ENCODE results near the gene DHX15. TPM values are rescaled to one million over a fixed set of nuclear protein-coding genes. Genes with fewer than 3 reads are reported as not detected.

The DHX15 gene
- total RNA-seq, 1 experiment from 2014 or later, result 287 TPM

DNA sequence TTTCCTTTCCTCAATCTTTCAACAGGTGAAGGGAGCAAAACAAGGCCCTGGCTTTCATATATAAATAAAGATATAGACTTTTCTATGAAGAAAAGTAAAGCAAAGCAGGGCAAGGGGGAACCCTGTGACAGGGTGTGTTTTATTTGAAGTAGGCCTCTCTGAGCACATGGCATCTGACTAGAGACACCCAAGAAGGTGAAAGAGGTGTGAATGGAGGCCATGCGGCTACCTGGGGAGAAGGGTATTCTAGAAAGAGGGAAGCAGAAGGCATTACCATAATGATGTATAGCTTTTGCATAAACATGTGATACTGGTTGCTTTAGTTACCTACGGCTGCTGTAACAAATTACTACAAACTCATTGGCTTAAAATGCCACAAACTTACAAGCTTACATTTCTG, 75.8 kb downstream of the DHX15 start:
- Histone ChIP-seq H3K4me2 (ENCODE audit: insufficient read depth, insufficient read length, low read length) (no peak overlapping the region), H4K20me1 (ENCODE audit: control insufficient read depth, insufficient read depth, insufficient read length) (no peaks in the 10 kb centered on the region), H3T11ph (ENCODE audit: low read length) (no peak overlapping the region), H2BK15ac (ENCODE audit: low read depth, low read length) (no peak overlapping the region), H2BK5ac (ENCODE audit: insufficient read length, low read length) (no peak overlapping the region), H4K5ac (ENCODE audit: insufficient read length, low read depth, low read length) (no peak overlapping the region), H2BK120ac (ENCODE audit: low read depth, low read length, poor library complexity, severe bottlenecking) (no peak overlapping the region), H3K79me1 (ENCODE audit: insufficient read depth, low read depth, low read length, poor library complexity, severe bottlenecking) (no peaks in the 10 kb centered on the region), H4K91ac (ENCODE audit: insufficient read length, low read depth, low read length) (no peak overlapping the region), H2AFZ (ENCODE audit: low read length) (no peak overlapping the region), H2AK5ac (ENCODE audit: insufficient read length, low read length) (no peak overlapping the region), H3K18ac (ENCODE audit: insufficient read length, low read depth, low read length) (no peak overlapping the region), H3K79me2 (ENCODE audit: insufficient read depth, low read length) (no peaks in the 10 kb centered on the region), H3K23me2 (ENCODE audit: insufficient read length, low read depth, low read length, poor library complexity, severe bottlenecking) (no peaks in the 10 kb centered on the region), H3K9me3 (ENCODE audit: control insufficient read depth, low read depth, low read length) (no peaks in the 10 kb centered on the region), H2BK12ac (ENCODE audit: insufficient read length, low read depth, low read length) (no peak overlapping the region), H2BK20ac (ENCODE audit: low read depth, low read length, poor library complexity, severe bottlenecking) (no peak overlapping the region), H3K23ac (ENCODE audit: insufficient read length, low read depth, low read length) (no peak overlapping the region), H3K4ac (ENCODE audit: low read depth, low read length) (no peak overlapping the region), H3K27ac (ENCODE audit: insufficient read length, low read depth, low read length) (no peak overlapping the region), H3K4me1 (ENCODE audit: insufficient read depth, low read length) (peaks cover 10% of the 10 kb centered on the region; the same call in 1 of the 2 replicates), H3K9ac (ENCODE audit: extremely low read depth, insufficient read length, low read length) (no peak overlapping the region), H3K27me3 (ENCODE audit: insufficient read depth, low read length) (0 out of 2 replicates have a peak, but pooled peaks cover 2% of the 10 kb centered on the region), H3K56ac (ENCODE audit: insufficient read length, low read depth, low read length) (no peak overlapping the region), H4K8ac (replicated peaks; ENCODE audit: insufficient read length, low read depth, low read length) (no peak overlapping the region), H3K14ac (ENCODE audit: insufficient read depth, low read length) (no peak overlapping the region)
- H3K27me3 Mint-ChIP-seq (ENCODE audit: low read depth), result no peaks in the 10 kb centered on the region
- 0 out of 7 replicates have a peak overlapping the region, but pooled peaks of 1 of the 3 experiments have one; percentile 34 for H3K27ac Mint-ChIP-seq
- H3K36me3 Mint-ChIP-seq (ENCODE audit: insufficient read depth in 1 of 3, low read depth in 3 of 3), result peaks cover 11 to 32% (median 15%) of the 10 kb centered on the region in 3 experiments; a peak in 6 of 7 replicates
- peaks cover 66 to 77% of the 10 kb centered on the region in 2 experiments for H3K4me1 Mint-ChIP-seq
- WGBS (ENCODE audit: extremely low coverage, insufficient read length, low lambda C conversion rate), result no CpG with 5 or more reads among the region's 2 CpGs
- H3K9me3 Mint-ChIP-seq, result peaks cover 0 to 4% of the 10 kb centered on the region in 2 experiments; a peak in 2 of 5 replicates
- TF ChIP-seq, protein P1, sequence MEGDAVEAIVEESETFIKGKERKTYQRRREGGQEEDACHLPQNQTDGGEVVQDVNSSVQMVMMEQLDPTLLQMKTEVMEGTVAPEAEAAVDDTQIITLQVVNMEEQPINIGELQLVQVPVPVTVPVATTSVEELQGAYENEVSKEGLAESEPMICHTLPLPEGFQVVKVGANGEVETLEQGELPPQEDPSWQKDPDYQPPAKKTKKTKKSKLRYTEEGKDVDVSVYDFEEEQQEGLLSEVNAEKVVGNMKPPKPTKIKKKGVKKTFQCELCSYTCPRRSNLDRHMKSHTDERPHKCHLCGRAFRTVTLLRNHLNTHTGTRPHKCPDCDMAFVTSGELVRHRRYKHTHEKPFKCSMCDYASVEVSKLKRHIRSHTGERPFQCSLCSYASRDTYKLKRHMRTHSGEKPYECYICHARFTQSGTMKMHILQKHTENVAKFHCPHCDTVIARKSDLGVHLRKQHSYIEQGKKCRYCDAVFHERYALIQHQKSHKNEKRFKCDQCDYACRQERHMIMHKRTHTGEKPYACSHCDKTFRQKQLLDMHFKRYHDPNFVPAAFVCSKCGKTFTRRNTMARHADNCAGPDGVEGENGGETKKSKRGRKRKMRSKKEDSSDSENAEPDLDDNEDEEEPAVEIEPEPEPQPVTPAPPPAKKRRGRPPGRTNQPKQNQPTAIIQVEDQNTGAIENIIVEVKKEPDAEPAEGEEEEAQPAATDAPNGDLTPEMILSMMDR (conservative IDR thresholded peaks at IDR 0.05), result no peak
- DNase-seq, result no peak
- no peak overlapping the region for H3K4me3 Mint-ChIP-seq
